Endothelial cell of umbilical vein (primary cell): ENCODE measurements around the gene PPIE. TPM values are rescaled to one million over a fixed set of nuclear protein-coding genes. Genes with fewer than 3 reads are reported as not detected.

Experiments used
- BruUV-seq: library from RNA; stranded (reverse); fragments of 400-500 nt; replicated peaks from 2 replicates; lab custom pipeline; 2021; lab: Mats Ljungman, UMichigan
- CTCF ChIA-PET: fragments of 300-600, 350-600 bp; sonication (Branson Sonifier 250); formaldehyde crosslinking; loops from one replicate; lab custom pipeline; 2021; ENCODE audit warnings: antibody characterized with exemption, inconsistent platforms; lab: Charles Lee
- POLR2A ChIA-PET: fragments of 300-600, 350-600 bp; sonication (Branson Sonifier 250); formaldehyde crosslinking; loops from one replicate; lab custom pipeline; 2021; ENCODE audit warnings: antibody characterized with exemption, inconsistent platforms; lab: Charles Lee
- DNase-seq: peaks from one replicate; pipeline ENCODE4 v3.0.0-alpha.2; 2011; ENCODE audit warnings: low read depth, low spot score
- FAIRE-seq: peaks from 2 replicates; lab custom pipeline; 2011; peaks lifted over from hg19 to GRCh38; lab: Jason Lieb, UNC
- H2AFZ ChIP-seq: 2 replicates; pipeline ENCODE4 v1.6.0; 2012; ENCODE audit warnings: low read depth, low read length, control low read depth, inconsistent platforms
- H3K27ac ChIP-seq: 2 replicates; pipeline ENCODE4 v1.5.1; 2011; ENCODE audit warnings: low read depth, mild to moderate bottlenecking, control low read depth, low read length, moderate library complexity; ENCODE audit not compliant: insufficient read depth
- H3K27me3 ChIP-seq, 2 experiments: 2 replicates each; pipeline versions ENCODE4 v1.6.0 to v1.6.1; 2011; ENCODE audit warnings: low read length in 2 of 2, mixed read lengths in 1 of 2; ENCODE audit not compliant: control insufficient read depth in 2 of 2, insufficient read depth in 2 of 2
- H3K36me3 ChIP-seq, 2 experiments: 2 replicates in 1 of 2; 3 replicates in 1 of 2; pipeline ENCODE4 v1.5.1; 2011; ENCODE audit warnings: low read length in 2 of 2, mild to moderate bottlenecking in 1 of 2, moderate library complexity in 1 of 2; ENCODE audit not compliant: control insufficient read depth in 2 of 2, insufficient read depth in 2 of 2; ENCODE audit errors: extremely low read depth in 1 of 2
- H3K4me1 ChIP-seq: 3 replicates; pipeline ENCODE4 v1.5.1; 2011; ENCODE audit warnings: mild to moderate bottlenecking, low read length; ENCODE audit not compliant: control insufficient read depth, insufficient read depth; ENCODE audit errors: extremely low read depth
- H3K4me2 ChIP-seq: 2 replicates; pipeline ENCODE4 v1.6.1; 2011; ENCODE audit warnings: low read length, control low read depth, mixed read lengths; ENCODE audit not compliant: insufficient read depth
- H3K4me3 ChIP-seq, 3 experiments: fragments of 200-600 bp in 1 of 3; sonication (generic), shearing (Covaris generic) in 1 of 3; replicated peaks in 1 of 3; 2 replicates each; pipeline ENCODE4 v1.5.1; 2011 to 2016; ENCODE audit warnings: control low read depth in 3 of 3, low read length in 3 of 3, mild to moderate bottlenecking in 2 of 3, inconsistent platforms in 1 of 3, low read depth in 1 of 3, moderate library complexity in 1 of 3; ENCODE audit not compliant: insufficient read depth in 1 of 3
- H3K79me2 ChIP-seq: 2 replicates; pipeline ENCODE4 v1.6.0; 2012; ENCODE audit warnings: low read length, inconsistent platforms; ENCODE audit not compliant: control insufficient read depth, insufficient read depth
- H3K9ac ChIP-seq: replicated peaks from 2 replicates; pipeline ENCODE3; 2011; ENCODE audit warnings: low read length, control low read depth; ENCODE audit not compliant: insufficient read depth; ENCODE audit errors: extremely low read depth
- H3K9me1 ChIP-seq: replicated peaks from 3 replicates; pipeline ENCODE4 v1.6.0; 2011; ENCODE audit warnings: mild to moderate bottlenecking, low read length; ENCODE audit not compliant: control insufficient read depth, insufficient read depth; ENCODE audit errors: extremely low read depth
- H3K9me3 ChIP-seq: replicated peaks from 2 replicates; pipeline ENCODE4 v1.5.1; 2012; ENCODE audit warnings: low read length, inconsistent platforms; ENCODE audit not compliant: control insufficient read depth, insufficient read depth
- H4K20me1 ChIP-seq: replicated peaks from 2 replicates; pipeline ENCODE3; 2011; ENCODE audit warnings: mild to moderate bottlenecking, low read length; ENCODE audit not compliant: control insufficient read depth, insufficient read depth; ENCODE audit errors: extremely low read depth
- CTCF ChIP-seq, 2 donors: IDR thresholded peaks; 1 replicate in 1 of 2; 2 replicates in 1 of 2; pipeline ENCODE4 v1.5.1; 2011; ENCODE audit warnings: low read length in 2 of 2, mild to moderate bottlenecking in 2 of 2, moderate library complexity in 2 of 2, control low read depth in 1 of 2, inconsistent platforms in 1 of 2, low read depth in 1 of 2; ENCODE audit not compliant: insufficient read depth in 1 of 2; ENCODE audit errors: extremely low read depth in 1 of 2
- EZH2 ChIP-seq: IDR thresholded peaks from 2 replicates; pipeline ENCODE4 v1.6.1; 2012; ENCODE audit warnings: borderline replicate concordance, low read depth, mild to moderate bottlenecking, moderate library complexity, low read length, inconsistent platforms; ENCODE audit not compliant: severe bottlenecking
- FOS ChIP-seq: IDR thresholded peaks from 2 replicates; pipeline ENCODE4 v1.6.1; 2011; ENCODE audit warnings: mild to moderate bottlenecking, low read length, moderate library complexity, borderline replicate concordance; ENCODE audit not compliant: insufficient read depth
- GATA2 ChIP-seq: IDR thresholded peaks from 2 replicates; pipeline ENCODE4 v1.7.0; 2011; ENCODE audit warnings: low read depth, mild to moderate bottlenecking, moderate library complexity, mixed read lengths, low read length; ENCODE audit not compliant: insufficient read length, insufficient read depth
- JUN ChIP-seq: IDR thresholded peaks from 2 replicates; pipeline ENCODE4 v1.6.1; 2011; ENCODE audit warnings: borderline replicate concordance, low read depth; ENCODE audit not compliant: insufficient read length, insufficient read depth
- MAX ChIP-seq: IDR thresholded peaks from 2 replicates; pipeline ENCODE4 v1.6.1; 2011; ENCODE audit not compliant: insufficient read depth, insufficient read length
- MYC ChIP-seq: IDR thresholded peaks from one replicate; pipeline ENCODE4 v1.6.1; 2011; ENCODE audit warnings: mild to moderate bottlenecking, low read depth, low read length
- POLR2A ChIP-seq: IDR thresholded peaks from 2 replicates; pipeline ENCODE4 v1.6.1; 2012; ENCODE audit warnings: low read depth, mild to moderate bottlenecking, control low read depth, low read length
- POLR2AphosphoS5 ChIP-seq: IDR thresholded peaks from 2 replicates; pipeline ENCODE4 v1.6.1; 2012; ENCODE audit warnings: low read depth, mild to moderate bottlenecking, control low read depth, low read length, moderate library complexity; ENCODE audit not compliant: insufficient read depth
- dilution Hi-C: fragments of 300-500 bp; cut with MboI; formaldehyde crosslinking; loops from one replicate; pipeline ENCODE4 v1.15.0; 2019; ENCODE audit warnings: low sequenced_read_pairs; ENCODE audit not compliant: extremely low pct_ligation_motif_present
- intact Hi-C: fragments of 100-400 bp; cut with micrococcal nuclease; formaldehyde crosslinking; loops from one replicate; pipeline ENCODE4 v1.10.0; 2022
- polyA plus RNA-seq, 4 experiments: library from polyadenylated mRNA; depleted of rRNA in 3 of 4; stranded (reverse) in 3 of 4; unstranded in 1 of 4; fragments of >200 nt; gene quantifications; 2 replicates each; pipeline versions ENCODE4 v1.2.1 to v1.2.3, GENCODE V29; 2011 to 2012; ENCODE audit warnings: missing spikeins in 1 of 4
- total RNA-seq: library from RNA; stranded (reverse); gene quantifications from 2 replicates; pipeline ENCODE4 v1.2.3, GENCODE V29; 2021

PPIE gene
- total and polyA plus RNA-seq, 2 donors (not counting 3 experiments of a cell fraction or from before 2014, with no cell fraction given) = 44.4 to 74.9 TPM

GRCh38 chr1:39751595-39751994 lies 12.9 kb downstream of the PPIE start:
- no peak overlapping the region for H3K27ac ChIP-seq
- H3K79me2 ChIP-seq = no peaks in the 10 kb centered on the region
- H3K4me2 ChIP-seq = no peak overlapping the region
- DNase-seq (no peak), FAIRE-seq (no peak)
- H4K20me1 ChIP-seq = no peaks in the 10 kb centered on the region
- H3K4me1 ChIP-seq = no peaks in the 10 kb centered on the region
- no peaks in the 10 kb centered on the region for H3K9me1 ChIP-seq
- no peaks in the 10 kb centered on the region for H3K9me3 ChIP-seq
- ChIA-PET CTCF (no interaction called here), POLR2A (no interaction called here)
- no peak overlapping the region for H3K9ac ChIP-seq
- no peak overlapping the region for H2AFZ ChIP-seq
- dilution Hi-C loops = no loop called here
- BruUV-seq = no TSS peak
- no peaks in the 10 kb centered on the region for H3K27me3 ChIP-seq
- intact Hi-C loops = no loop called here
- H3K4me3 ChIP-seq = no peak overlapping the region
- TF ChIP-seq FOS = no peak
- TF ChIP-seq MYC = no peak
- TF ChIP-seq CTCF (IDR thresholded peaks at IDR 0.05; ENCODE audit: extremely low read depth in 1 of 2, insufficient read depth in 1 of 2, low read depth in 1 of 2, low read length in 2 of 2) = no peak
- TF ChIP-seq GATA2 = no peak
- TF ChIP-seq EZH2 = no peak
- TF ChIP-seq MAX = no peak
- no peak for TF ChIP-seq POLR2AphosphoS5
- no peak for TF ChIP-seq POLR2A
- no peak for TF ChIP-seq JUN
- H3K36me3 ChIP-seq = peaks cover 15 to 47% of the 10 kb centered on the region in 2 experiments
